ENCODE data around the gene LTK. TPM values are rescaled to one million over a fixed set of nuclear protein-coding genes. Genes with fewer than 3 reads are reported as not detected.
A peak's percentile ranks its signal among the peaks of the same experiment; 100 is the strongest.

The LTK gene
- total RNA-seq, 1 donor from 2014 or later, result not detected

DNA sequence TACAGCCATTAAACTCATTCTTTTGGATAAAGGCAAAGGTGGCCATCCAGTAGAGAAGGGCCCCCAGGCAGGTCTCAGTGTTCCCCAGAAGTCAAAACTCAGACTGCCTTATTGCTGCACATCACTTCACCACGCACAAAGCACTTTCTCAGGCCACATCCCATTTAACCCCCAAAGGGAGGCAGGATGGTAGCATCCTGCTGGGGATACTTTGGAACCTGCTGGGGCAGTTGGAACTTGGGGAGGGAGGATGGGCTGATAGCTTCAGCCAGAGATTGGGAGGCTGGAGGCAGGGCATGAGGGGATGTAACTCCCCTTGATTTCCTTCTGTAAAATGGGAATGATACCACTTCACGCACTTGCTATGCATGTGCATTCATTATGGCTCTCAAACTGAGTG is 15.0 kb downstream of the LTK start:
- no peak for DNase-seq

GRCh38 chr15:41495736-41496599 is 17.7 kb downstream of the LTK start:
- no peak for DNase-seq

DNA sequence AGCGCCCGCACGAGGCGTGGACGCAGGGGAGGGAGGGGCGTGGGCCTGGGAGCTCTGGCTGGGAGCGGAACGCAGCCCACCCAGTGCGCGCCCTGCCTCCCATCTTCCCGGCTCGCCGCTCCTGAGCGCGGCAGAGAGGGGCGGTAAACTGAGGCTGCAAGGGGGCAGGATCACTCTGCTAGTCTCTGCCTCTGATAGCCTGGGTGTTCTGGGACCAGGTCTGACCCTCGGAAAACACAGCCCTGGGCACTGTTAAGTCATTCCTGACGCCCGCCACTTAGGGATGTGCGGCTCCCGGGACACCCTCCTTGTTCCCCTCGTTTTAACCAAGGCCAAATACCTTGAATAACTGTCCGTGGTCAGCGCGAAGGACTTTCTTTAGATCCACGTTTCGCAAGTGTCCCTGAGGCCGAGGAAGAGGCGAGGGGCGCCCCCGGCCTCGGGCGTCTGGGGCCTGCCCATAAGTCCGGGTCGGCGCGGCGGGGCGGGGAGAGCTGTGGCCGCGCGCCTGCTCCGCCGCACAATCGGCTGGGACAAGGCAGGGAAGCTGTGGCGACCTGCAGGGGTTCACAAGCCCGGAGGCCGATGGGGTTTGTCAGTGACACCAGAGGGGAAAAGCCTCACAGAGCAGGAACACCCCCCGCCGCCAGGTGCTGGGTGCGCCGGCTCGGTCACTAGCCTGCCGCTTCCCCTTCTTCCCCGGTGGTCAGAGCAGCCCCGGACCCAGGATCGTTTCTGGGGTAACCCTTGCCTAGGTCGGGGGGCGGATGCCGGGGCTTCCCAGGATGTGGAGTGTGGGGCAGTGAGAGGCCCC is 18.5 kb downstream of the LTK start:
- no peak for DNase-seq

DNA sequence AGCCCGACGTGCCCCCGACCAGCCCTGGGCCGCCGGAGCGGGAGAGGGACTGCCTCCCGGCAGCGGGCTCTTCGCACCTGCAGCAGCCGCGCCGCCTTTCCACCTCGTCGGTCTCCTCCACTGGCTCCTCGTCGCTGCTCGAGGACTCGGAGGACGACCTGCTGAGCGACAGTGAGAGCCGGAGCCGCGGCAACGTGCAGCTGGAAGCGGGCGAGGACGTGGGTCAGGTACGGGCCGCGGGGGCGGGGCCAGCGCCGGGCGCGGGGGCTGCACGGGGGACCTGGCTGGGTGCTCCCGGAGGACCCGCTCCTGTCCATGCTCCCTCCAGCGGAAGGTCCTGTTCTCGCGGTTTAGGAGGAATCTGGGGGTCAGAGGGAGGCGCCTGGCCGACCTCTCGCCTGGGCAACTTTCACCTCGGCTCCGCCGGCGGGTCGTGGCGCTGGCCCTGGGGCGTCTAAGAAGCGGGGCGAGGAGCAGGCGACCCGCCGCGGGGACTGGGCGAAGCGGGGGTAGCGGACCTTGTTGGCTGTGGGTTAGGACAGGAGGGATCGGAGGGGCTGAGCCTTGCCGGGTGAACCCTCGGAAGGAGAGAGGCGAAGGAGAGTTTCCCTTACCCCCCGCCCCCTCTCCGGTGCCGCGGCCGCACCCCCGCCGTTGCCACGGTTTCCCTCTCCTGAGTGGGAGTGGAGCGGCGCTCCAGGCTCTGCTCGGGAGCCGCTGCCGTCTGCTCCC is 19.3 kb downstream of the LTK start:
- no peak for DNase-seq

DNA sequence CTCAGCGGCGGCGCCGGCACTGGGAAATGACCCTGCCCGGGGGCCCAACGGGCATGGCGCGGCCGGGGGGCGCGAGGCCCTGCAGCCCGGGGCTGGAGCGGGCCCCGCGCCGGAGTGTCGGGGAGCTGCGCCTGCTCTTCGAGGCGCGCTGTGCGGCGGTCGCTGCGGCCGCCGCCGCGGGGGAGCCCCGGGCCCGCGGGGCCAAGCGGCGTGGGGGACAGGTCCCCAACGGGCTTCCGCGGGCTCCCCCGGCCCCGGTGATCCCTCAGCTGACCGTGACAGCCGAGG is 19.8 kb downstream of the LTK start:
- DNase-seq, result no peak

GRCh38 chr15:41493205-41493901 is 20.3 kb downstream of the LTK start, which contains the start of gene ITPKA:
Gene ITPKA (plus strand): TSS chr15:41493874. CDS start chr15:41493928, 54 bp downstream.
- peak; percentile 56 for DNase-seq

DNA sequence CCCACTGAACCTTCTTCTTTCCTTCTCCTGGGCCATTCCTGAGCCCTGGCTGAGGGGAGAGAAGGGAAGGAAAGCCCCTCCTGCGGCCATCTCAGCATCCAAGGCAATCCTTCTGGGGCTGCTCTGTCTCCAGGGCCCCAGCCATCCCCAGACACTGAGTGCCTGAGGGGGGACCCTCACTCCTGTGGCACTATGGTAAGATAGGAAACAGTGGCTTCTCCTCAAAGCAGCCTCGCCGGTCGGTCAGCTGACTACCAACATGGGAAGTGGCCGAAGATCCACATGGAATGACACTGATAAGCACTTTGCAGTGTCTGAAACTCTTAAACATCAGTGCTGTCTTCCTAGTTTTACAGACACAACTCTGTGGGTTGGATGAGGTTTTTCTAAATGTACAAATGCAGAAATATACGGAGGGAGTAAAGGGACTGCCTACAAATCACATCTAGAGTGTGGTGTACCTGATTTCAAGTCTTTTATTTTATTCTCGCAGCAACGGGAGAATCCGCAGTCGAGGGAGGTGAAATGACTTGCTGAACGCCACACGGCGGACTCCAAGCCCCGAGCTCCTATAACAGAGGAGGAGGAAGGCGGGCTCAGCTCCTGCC is 20.9 kb downstream of the LTK start:
- no peak for DNase-seq

DNA sequence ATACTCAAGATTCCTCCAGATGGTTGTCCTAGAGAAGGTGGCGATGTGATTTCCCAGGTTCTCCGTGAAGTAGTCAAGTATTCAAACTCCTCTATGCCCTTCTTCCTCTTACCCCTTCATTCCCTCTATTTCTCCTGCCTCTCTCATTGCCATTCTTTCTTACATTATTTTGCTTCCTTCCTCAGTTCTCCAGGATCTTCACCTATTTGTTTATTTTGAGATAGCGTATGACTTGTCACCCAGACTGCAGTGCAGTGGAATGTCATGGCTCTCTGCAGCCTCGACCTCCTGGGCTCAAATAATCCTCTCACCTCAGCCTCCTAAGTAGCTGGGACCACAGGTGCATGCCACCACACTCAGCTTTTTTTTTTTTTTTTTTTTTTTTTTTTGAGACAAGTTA is 21.7 kb downstream of the LTK start:
- DNase-seq, result no peak

- DNase-seq, result no peak
Measured at GRCh38 chr15:41490355-41490754, 23.3 kb downstream of the LTK start.

GRCh38 chr15:41489641-41490040 is 24.0 kb downstream of the LTK start:
- no peak for DNase-seq

DNA sequence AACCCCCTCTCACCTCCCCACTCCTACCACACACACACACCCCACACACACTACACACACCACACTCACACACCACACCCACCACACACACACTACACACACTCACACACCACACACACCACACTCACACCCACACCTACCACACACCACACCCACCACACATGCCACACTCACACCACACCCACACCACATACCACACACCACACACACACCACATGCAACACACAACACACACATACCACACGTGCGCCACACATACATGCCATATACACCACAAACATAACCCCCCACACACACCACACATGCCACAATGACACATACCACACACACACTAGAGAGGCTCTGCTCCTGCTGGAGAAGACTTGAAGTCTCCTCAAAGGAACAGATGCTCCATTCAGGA is 25.8 kb downstream of the LTK start:
- no peak for DNase-seq

DNA sequence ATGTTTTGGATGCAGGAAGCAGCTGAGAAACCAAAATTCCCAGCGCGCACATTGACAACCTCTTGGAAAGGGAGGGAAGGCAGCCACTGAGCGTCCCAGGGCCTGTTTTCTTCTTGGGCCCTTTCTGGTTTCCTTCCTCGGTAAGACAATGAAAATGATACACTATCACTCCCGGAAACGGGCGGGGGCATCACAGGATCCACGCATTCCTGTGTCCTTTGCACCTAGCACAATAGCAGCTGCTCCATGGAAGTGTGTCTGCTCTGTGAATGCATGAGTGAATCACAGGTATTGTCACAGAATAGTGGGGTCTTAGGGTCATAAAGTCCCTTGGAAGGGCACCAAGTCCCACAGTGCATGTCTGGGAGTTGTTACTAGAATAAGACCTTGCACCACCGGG is 26.2 kb downstream of the LTK start:
- DNase-seq, result no peak

DNA sequence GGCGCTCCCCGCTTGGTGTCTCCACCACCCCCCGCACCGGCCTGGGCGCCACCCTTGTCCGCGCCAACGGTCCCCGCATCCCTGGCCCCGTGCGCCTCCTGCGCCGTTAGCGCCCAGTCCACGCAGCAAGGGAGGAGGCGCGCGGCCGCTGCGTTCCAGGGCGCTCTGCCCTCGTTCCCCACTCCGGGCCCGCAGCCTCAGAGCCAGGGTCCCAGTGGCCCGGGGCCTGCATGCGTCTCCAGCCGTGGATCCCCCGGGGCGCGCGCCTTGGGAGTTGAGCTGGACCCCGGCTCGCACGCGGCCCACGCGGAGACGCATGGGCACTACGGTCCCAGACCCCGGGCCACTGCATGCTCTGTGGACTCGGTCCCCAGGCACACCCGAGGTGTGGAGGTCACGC is 27.3 kb downstream of the LTK start:
- DNase-seq, result no peak

DNA sequence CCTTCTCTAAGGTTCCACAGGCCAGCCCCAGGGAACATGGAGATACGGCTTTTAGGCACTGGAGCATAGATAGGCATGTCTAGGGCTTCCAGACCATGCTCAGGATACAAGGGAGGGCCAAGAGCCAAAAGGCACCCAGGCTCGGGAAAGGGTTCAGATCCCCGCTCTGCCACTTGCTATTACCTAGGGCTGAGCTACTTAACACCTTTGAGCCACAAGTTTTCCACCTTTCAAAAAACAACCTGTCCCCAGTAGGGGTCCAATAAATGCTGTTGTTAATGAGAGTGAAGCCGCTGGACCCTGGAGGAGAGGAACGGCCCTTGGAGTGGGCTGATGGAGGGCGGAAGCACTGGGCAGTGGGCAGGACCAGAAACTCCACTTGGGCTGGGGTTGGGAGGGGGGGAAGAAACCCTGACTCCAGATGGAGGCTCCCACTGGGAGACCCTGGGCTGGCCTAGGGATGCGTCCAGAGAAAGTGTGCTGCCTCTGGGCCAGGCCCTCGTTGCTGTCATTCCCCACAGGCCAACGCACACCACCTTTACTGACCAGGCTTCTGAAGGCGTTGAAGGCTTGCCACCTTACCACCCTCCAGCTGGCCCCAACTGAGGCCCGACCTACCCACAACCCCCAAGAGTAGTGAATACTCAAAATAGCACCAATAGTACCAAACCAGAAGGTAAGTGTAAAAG is 28.5 kb downstream of the LTK start:
- DNase-seq, result no peak

GRCh38 chr15:41483519-41483918 is 30.1 kb downstream of the LTK start:
- DNase-seq, result no peak

GRCh38 chr15:41483115-41483514 is 30.5 kb downstream of the LTK start:
- DNase-seq, result no peak

DNA sequence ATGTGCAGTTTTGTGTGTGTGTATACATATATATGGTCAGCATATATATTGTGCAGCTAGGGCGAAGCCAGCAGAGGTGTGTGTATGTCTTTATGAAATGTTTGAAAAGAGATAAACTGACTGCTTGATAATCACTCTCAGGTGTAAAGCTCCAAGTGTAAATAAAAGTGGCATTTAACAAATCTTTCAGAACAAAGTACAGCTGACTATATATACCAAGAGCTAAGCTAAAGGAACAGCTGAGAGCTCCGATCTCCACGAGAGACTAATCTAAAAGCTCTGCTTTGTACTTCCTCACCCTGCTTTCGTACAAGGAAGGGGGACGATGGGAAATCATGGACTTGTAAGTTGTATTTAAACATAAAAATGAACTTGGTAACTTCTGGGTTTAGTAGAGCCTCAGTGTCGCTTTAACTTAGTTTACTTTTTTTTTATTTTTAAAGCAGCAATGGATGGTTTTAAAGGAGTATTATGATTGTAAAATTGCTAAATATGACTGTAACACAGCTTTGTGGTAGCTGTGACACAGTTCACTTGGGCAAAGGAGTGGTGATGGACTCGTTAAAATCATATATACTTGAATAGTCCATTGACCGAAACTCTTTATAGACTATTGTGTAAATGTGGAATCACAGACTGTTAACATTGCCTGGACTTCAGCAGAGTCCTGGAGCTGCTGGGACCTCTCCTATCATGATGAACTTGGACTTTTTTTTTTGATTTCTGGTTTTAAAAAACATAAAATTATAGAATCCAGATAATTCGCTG is 31.3 kb downstream of the LTK start:
- no peak for DNase-seq

- DNase-seq, result no peak
Measured at GRCh38 chr15:41480396-41481140, 33.1 kb downstream of the LTK start.

DNA sequence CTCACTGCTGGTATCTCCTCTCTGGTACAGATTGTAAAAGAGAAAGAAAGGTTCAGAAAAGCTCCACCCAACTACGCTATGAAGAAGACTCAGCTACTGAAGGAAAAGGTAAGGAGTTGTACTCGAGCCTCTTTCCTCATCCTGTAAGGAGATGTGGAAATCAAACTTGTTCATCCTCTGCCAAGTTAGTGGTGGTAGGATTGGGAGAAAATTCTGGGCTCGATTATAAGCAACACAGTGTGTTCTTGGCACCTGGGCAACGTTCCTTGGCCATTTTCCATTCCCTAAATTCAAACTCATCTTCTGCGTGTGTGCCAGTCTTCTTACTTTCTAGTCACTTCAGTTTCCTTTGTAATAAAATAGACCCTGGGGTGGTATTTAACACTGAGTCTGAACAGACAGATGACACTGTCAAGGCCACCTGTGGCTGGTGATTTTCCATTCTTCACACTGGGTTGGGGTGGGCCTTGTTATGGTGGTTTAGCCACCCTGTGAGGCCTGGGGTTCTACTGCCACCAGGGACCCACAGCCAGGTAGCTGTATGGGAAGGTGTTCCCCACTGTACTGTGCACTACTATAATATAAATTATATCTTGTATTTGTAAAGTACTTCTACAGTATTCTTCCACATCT is 37.1 kb downstream of the LTK start:
- no peak for DNase-seq
